IPS DF 19.7 (cell line): ENCODE results near the gene GASK1B.
A peak's percentile ranks its signal among the peaks of the same experiment; 100 is the strongest.

ENCODE experiments used
- DNase-seq: peaks from one replicate; pipeline ENCODE4 v3.0.0-alpha.2; 2013; ENCODE audit warnings: low read depth, low spot score

The GASK1B gene

DNA sequence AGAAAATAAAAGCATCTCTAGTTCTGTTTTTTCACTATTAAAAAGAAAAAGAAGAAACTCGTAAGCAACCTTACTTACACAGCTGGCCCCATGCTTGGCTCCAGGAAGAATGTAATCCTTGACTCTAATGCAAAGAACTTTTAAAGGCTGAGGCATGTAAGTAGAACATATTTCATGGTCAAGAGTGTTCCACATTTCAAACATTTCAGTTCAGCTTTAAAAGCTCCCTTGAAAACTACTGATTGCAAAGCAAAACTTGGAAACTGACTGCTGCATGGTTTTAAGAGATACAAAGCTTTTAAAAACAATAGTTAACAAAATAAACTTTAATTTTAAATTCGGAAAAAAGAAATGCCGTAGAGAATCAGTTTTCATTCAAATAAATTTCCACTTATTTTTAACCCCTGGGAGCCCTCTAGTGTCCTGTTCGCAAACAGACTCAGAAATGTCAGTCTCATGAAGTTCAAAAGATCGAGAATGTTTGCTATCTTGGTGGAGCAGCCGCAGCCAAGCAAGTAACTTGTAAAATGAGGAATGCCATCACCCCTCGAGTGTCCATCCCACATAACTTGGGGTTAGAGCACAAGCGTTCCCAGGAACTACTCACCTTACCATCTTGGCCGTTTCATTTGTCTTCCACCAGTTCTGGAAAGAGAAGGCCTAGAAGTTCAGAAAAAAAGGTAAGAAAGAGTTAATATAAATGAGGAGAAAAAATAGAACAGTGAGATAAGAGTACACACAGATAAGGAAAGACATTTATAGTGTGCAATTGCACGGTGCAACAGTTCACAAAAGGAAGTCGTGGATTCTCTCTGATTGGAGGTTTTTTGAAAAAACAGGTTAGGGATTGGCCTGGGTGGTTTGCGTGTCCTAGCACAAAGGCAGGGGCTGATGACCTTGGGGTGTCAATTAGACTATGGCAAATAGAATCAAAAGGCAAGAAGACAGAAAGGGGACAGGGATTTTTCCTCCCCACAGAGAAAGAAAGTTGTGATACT, at the start of gene GASK1B:
TSS of gene GASK1B (minus strand) at position 765 of the 998 bp plus-strand sequence. CDS start 1,650 bp downstream, outside the sequence.
- DNase-seq: peak; percentile 23

DNA sequence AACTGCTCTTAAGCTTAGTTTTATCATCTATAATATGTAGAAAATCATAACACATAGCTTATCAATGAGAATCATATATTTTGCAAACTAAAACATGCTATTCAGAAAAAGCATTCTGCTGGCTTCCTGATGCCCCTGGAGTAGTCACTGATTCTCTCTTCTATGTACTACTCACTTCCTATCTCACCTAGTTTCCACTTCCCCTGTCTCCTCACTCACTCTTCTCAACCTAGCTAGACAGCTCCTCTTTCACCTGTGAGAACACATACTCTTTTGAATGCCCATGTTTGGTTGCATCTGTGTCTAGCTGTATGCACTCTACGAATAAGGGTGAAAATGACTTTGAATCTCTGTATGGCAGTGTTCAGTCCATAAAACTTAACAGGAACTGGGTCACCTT, 46.8 kb upstream of the GASK1B start:
- DNase-seq: no peak

DNA sequence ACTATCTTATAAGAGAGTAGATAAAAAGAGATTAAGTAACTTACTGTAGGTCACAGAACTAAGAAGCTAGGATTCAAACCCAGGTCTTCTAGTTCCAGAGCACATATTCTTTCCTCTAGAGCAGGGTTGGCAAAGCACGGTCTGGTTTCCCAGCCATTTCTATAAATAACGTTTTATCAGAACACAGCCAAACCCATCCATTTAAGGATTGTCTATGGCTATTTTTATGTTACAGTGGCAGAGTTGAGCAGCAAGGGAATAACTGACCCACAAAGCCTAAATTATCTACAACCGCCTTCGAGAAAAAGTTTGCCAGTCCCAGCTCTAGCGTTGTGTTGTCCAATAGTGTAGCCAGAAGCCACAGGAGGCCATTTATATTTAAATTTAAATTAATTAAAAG, 44.9 kb upstream of the GASK1B start:
- DNase-seq: no peak

DNA sequence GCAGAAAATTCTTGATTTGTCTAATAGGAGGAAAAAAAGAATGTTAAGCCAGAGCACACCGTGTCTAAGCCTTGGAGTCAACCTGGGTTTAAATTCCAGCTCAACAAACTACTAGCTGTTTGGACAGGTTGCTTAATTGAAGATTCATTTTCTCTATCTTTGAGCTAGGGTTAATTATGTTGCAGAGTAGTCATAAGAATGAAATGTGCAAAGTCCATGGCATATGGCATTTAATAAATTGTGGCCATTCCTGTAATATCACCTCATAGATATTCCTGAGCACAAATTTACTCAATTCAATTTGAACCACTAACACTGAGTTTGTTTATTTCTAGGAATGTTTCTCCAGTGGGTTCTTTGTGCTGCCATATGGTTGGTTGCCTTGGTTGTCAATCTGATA, 42.0 kb upstream of the GASK1B start:
- DNase-seq: no peak

DNA sequence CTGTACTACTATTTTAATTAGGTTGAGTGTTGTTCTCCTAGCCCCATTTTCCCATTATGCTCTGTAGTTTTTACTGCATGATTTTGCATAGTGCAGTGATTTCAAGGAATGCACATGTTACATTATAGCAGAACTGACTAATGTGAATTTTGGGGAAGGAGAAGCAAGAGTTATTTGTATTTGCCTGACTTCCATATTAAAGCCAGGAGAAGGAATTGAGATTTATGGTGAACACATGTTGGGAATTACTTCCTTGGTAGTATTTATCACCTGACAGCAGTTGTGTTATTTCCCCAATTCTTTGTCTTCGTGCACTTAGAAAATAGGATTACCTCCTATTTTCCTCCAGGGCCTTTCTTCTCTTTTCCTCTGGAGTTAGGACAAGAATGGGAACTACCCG, 40.6 kb upstream of the GASK1B start:
- no peak for DNase-seq

DNA sequence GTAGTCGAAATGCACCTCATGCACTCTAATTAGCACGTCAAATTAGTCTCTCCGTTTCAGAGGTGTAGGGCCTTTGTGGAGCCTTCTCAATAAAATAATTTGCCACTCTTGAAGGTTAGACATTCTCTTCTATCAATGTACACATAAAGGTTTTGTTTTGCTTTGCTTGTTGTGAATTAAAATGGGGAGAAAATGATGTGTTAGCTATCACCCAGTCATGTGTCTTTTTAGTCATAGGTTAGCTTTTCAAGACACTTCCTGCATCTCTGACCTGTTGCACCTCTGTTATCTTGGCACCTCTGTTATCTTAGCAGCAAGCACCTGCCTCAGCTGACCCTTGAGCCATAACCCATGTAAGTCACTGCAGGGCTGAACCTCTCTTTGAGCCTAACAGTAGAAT, 38.4 kb upstream of the GASK1B start:
- DNase-seq: no peak

DNA sequence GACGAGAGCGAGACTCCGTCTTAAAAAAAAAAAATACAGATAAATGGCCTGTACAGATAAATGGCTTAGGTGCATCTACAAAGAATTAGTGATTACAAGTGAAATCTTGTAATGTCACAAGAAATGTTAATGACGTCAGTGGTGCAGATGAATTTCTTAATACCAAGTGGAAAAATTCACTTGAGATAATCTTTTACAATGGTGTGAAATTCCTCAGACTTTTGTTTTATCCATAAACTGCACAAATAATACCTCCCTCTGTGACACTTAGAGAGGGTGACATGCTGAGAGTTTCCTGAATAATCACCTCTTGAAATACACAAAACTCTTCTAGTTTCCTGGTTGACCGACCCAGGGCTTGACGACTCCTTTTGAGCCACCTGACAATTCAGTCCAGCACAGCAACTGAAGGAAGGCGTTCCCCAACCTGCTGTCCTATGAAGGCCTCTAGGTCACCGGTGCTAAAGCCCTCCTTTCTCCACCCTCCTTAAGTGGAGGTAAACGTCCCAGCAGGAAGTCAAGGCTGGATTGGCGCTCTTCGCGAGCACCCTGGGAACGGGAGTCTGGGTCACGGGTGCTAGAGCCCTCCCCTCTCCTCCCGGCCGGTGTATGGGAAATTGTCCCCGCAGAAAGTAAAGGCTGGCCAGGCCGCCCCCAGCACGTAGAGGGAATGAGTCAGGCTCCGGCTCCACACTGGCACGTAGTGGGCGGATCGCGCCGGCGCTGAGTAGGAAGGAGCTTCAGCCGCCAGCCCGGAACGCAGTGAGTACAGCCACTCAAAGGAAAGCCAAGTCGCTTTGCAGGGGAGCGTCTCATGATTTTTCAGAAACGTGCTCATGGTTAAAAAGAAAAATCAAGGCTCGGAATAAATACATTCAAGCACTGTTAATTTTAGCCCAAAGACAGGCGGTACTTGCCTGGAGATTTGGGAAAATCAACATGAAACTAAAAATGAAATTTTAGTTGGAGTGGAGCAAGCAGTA, 37.3 kb upstream of the GASK1B start, which contains the start of gene TMEM144:
TSS of gene TMEM144 (plus strand) at position 662 of the 983 bp plus-strand sequence. CDS start 2,182 bp downstream, outside the sequence.
- peak; percentile 70 for DNase-seq

DNA sequence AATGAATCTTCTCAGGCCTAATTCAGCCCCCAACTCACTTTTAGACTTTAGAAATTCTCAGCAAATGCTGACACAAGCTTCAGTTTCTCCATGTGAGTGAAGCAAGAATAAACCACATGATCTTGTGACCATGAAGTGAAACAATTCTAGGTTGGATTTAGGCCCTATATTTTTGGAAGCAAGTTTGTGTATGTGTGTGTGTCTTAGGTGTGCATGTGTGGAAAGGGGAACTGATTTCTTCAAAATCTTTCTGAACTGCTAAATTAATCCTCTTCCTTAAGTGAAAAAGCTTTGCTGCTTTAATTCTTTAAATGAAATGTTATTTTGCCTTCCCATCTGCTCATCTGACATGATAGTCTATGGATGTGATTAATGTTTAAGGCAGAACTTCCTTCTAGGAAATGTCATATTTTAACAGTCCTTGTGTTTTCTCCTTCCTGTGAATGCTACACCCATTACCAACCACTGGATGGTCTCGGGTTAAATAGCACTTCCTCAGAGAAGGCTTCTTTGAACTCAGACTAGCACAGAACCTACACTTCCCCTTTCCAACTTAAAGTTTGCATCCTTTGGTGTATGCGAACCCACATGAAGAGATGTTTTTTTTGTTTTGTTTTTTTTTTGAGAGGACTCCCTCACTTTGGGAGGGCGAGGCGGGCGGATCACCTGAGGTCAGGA, 36.3 kb upstream of the GASK1B start:
- DNase-seq: no peak

DNA sequence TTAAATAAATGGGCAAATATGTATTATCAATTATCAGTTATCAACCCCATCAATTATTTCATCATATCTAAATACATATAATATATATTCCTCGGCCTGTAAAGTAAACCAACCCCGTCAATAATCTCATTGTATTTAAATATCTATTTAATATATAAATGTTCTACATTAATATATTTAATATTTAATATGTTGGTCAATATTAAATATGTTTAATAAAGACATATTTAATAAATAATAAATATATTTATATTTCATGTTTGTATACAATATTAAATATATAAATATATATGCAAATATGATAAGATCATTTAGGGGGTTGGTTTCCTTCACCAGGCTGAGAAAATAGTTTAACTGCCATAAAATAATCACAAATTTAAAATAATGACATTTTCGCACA, 31.1 kb upstream of the GASK1B start:
- no peak for DNase-seq

DNA sequence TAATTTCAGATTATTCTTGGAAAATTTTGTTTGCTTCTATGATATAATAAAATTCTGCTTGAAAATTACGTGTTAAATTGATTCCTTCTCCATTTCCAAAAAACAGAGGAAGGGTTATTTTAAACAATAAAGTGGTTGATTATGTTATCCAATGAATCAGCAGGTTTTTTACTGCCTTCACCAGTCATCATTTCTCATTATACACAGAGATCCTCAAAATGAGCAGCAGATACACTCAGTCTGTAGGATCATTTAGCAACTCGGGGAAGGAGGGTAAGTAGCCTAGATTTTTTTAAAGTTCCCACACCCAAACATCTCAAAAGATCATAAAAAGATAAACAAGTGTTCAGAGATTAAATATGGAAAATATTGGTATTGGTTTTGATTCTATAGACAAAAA, 30.6 kb upstream of the GASK1B start:
- no peak for DNase-seq

DNA sequence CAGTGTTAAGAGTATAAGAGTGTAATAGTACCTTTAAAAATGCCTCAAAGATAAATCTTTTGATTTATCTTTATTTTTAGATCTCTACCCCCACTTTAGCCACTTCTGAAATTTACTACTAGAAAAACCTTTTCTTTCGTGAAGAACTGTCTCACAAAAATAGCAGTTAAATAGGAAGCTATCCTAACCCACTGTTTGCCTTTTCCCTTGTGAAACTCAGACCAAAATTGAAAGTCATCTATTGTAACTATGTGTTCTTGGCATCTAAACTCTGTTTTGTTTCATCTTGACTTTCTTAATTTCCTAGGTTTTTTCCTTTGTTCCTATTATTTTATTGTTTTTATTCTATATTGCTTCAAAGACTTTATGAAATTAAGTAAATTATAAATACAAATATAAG, 29.7 kb upstream of the GASK1B start:
- no peak for DNase-seq

DNA sequence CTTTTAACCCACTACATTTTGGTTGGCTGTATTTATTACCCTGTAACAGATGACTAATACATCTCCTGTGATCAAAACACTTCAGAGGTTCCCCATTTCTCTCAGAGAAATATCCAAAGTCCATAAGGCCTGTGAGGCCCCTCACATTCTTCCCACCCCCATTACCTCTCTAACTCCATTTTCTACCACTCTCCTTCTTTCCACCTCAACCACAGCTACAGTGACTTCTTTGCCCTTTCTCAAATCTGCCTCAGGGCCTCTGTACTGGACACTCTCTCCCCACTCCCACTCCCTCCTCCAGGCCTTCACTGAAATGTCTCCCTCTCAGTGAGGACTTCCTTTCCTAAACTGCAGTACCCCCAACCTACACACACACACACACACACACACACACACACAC, 29.1 kb upstream of the GASK1B start:
- DNase-seq: no peak

DNA sequence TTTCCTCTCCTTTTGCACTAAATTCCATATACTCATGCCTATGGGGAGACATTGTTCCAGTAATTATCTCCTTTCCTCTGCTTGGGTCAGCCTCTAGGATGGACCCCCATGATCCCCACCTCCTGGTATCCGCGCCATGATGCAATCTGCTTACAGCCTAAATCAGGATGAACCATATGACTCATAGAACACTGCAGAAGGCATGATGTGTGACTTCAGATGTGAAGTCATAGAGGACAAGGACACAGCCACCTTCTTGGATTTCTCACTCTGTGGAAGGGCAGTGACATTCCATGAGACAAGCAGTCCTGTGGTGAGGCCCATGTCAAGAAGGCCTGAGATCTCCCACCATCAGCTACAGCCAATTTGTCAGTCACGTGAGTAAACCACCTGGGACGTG, 28.5 kb upstream of the GASK1B start:
- no peak for DNase-seq

DNA sequence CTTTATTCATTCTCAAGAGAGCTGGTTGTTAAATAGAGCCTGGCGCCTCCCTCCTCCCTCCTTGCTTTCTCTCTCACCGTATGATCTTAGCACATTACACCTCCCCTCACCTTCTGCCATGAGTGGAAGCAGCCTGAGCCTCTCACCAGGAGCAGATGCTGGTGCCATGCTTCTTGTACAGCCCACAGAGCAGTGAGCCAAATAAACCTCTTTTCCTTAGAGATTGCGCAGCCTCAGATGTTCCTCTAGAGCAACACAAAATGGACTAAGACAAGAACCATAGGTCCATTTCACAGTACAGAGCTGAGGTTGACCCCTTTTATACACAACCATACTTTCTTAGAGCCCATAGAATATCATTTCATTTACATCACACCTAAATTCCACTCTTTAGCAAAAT, 27.4 kb upstream of the GASK1B start:
- no peak for DNase-seq

DNA sequence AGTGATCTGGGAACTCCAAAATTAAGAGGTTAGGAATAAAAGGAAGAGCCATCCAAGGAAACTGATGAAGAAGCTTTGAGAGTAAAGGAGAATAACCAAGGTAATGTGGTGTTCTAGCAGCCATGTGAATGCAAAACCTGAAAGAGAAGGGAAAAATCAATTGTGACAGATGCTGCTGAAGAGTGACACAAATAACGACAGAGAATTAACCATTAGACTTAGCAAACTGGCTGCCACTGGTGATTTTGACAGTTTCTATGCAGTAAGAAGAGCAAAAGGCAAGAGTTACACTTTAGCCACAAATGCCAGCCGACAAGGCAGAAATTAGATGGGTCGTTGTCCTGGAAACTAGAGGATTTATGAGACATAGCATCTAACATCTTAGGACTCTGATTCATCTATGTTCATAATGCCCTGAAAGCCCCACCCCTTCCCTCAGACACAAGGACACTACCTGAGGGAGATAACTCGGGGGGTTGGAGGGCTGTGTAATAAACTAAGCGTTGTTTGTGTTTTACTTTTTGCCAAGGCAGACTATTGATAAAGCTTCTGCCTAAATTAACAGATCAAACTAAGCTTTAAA, 24.5 kb upstream of the GASK1B start:
- DNase-seq: no peak

DNA sequence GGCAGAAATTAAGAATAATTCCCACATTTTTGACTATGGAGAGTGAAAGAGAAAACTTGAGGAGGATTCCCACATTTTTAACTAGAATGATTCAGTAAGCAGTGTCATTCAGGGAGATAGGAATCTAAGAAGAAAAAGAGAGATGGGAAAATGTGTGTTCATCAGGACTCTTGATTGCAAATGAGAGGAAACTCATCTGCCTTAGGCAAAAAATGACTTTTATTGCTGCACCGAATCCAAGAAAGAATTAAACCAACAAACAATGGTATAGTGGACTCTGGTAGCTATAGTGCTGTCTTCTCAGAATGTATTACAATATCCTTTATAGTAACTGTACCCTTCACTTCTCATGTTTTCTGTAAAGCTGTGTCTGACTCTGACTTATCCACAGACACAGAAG, 22.5 kb upstream of the GASK1B start:
- no peak for DNase-seq

DNA sequence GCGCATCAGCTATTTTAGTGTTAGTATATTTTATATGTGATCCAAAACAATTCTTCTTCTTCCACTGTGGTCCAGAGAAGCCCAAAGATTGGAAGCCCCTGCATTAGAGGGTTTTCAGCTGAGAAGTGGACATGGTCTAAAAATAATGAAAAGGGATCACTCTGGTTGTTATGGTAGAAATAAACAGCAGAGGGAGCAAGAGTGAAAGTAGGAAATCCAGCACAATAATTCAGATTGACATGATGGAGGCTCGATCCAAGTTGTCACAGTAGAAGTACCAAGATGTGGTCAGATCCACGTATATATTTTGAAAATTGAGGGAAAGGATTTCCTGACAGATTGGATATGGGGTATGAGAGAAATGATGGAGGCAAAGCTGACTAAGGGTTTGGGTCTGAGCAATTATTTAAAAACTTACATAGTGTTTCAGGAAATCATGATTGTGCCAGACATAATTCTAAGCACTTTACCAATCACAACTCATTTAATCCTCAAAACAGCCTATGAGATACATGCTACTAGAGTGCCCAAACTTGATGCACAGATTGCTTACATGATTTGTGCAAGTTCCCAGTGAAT, 20.4 kb upstream of the GASK1B start:
- DNase-seq: no peak

DNA sequence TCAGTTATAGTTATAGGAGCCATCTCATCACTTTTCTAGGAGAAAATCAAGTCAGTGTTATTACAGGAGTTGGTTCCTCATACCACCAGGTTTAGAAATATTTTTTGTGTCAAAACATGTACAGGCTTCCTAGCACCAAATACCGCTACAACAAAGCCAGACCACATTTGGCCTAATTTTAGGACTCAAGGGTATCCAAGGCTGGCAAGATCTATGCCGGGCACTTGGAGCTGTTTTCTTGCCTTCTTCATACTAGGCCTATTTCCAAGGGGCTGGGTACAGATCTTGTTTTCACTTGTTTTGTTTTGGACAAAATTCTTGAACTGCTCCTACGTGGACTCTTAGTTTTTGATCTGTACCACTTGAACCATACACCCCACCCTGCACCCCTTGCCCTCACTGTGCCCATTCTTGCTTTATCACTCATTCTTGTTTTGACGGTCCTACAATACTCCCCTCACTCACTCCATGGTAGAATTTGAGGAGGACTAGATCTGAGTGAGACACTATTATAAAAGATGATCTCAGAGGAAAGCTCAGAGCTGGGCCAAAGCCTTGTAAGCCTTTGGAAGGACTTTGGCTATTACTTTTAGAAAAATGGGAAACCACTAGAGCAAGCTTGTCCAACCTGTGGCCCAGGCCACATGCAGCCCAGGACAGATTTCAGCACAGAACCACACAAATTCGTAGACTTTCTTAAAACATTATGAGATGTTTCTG, 19.8 kb upstream of the GASK1B start:
- no peak for DNase-seq

DNA sequence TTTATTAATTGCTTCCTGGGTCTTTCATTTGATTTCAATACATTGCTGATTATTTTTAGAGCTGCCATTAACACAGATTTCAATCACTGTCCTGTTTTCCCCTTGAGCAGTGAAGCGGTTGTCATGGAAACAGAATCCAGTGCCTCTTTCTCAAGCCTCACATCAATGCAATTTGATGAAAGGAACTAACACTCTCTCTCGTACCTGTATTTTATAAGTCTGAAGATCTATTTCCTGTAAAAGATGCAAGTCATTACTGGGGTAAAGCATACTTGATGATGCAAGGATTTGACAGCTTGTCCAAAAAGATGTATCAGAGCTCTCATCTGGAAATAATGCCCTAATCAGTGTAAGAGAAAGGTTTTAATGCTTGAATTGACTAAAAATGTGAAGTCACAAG, 17.9 kb upstream of the GASK1B start:
- DNase-seq: no peak

DNA sequence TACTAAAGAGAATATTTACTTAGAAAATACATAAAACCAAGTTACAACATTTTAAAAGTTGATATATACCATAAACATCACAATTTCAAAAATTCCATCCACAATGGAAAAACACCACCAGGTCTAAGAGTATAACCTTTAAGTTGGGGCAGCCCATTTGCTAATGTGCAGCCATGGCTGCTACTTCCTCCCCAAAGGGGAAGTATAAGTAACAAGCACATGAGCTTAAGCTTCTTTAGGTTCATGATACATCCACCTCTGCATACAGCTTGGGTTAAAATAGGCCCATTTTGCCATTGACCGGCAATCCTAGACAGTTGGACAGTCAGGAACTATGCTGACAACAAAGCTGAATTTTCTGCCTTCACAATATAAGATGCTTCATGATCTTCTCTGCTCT, 16.6 kb upstream of the GASK1B start:
- DNase-seq: no peak
